Activated CD4-positive, alpha-beta T cell treated with anti-CD3 and anti-CD28 coated beads, Interleukin-2, amount 50 U/mL, for 48 hours (primary cell): ENCODE data around the gene ETV6.

Experiments used
- DNase-seq, 2 experiments: peaks; one replicate each; pipeline ENCODE4 v3.0.0-alpha.2; 2020

Gene ETV6

DNA sequence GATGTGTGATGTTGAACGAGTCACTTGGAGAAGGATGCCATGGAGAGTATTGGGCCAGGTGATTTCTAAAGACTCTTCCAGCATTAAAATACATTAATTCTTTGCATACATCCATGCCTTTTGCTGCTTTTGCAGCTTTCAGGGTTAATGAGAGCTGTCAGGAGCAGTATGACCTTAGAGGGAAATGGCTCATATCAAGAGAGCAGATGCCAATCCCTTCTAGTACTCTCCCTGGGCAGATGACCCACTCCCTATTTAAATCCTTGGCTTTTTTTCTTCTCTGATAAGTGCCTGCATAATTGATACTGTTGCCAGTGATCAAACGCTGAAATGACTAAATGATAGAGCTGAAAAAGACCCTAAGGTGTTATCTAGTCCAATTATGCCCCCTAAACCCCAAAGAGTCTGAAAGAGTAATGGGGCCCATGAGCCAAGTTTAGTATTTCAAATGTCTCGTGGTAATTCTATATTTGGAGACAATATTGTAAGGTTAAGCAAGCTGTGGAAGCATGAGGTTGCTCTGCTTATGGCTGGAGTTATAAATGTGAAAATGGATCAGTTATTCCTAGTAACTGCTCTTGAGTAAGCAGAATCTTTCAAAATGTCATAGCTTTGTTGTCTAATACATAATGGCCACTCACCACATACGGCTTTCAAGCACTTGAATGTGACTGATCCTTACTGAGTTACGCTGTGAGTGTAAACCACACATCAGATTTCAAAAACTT is 137.3 kb downstream of the ETV6 start:
- DNase-seq, result no peak

DNA sequence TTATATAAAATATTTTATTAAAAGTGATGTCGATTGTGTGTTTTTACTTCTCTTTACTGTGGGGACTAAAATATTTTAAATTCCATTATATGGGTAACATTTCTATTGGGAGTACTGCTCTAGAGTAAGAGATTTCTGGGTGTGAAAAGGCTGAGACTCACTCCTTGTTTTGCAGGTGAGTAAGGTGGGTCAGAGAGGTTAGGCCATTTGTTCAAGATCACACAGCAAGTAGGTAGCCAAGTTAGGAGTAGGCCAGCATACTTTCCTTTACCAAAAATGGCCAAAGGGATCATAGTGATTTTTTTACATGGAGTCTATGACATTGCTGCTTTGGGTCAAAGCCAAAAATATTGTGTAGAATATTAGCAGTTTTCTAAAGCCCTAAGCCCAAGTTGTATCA is 138.0 kb downstream of the ETV6 start:
- no peak for DNase-seq

DNA sequence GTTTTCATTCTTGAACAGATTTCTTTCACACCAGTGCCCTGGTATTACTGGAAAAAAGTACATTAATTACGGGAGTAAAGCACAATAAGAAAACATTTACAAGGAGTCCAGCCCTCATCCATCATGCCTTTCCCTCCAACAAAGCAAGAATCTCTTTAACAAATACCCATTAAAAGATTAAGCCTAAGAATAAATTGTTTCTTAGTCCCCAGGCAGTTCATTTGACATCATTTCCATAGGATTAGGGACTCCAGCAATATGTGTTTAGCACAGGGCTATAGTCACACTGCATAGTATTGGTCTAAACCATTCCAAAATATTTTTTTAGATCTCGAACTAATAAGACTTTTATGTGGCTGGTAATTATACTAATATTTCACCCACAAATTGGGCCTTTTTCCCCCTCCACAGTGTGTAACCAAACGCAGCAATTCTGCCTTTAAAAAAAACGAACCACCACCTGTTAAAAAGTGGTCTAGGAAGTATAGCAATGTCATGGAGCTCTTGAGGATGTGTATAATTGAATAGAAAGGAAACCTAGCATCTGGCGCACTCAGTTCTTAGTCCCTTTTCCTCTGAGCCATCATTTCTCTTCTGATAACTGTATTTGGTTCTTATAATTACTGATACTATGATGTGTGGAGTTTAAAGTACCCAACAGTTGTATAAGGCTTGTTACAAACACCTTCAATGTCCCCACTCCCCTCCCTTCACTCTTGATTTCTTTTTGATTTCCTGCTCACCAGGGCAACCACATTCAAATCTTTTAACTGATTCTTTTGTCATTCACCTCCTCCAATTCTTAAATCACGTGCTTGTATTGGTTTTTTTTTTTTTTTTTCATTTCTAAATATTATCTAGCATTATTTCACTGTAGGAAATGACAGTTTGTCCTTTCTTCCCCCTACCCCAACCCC is 138.7 kb downstream of the ETV6 start:
- no peak for DNase-seq

DNA sequence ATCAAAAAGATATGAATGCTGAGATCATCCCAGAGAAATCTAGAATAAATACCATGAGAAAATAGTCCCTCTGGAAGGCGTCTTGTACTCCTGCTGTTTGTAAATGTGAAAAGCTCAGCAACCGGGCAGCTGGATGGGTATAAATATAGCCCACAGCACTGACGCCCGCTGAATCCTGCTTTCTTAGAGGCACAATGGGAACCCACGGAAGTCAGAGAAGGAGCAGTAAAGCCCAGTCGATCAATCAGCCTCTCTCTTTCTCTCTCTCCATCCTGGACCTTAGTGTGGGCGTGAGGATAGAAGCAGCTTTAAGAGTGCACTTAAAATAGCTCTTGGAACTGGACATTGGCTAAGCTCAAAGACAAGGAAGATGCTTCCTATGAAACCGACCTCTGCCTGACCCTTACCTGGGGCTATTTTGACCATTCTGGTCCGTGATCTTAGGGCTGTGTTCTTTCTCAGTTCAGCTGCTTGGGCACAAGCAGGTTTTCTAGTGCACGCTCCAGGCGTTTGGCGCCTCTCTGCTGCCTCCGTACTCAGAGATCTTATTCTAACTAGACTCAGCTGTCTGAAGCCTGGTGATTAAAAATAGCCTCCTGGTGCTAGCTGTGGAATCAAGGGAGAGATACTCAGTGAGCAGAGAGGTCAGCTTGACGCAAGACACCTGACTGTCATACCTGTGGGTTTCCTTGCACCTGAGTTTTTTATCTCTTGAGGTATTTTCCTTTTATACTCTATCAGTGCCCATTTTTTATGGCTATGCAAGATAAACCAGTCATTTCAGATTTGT is 144.6 kb downstream of the ETV6 start:
- DNase-seq, result no peak

DNA sequence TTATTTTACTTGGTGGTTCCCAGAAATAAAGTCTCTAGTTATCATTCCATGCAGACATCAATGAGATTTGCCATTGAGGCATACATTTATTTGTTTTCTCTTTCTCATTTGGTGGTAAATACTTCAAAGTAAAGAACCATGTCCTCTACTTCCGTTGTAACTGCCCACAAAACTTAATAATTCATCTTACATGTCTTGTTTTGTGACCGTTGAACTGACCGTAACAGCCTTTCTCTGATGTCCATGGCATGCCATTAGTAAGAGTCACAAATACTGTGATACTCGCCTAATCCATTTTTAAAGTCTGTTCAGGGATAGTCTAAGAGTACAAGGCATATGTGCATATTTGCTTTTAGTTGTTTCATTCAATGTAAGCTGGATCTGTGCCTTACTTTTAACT is 145.3 kb downstream of the ETV6 start:
- DNase-seq, result no peak

DNA sequence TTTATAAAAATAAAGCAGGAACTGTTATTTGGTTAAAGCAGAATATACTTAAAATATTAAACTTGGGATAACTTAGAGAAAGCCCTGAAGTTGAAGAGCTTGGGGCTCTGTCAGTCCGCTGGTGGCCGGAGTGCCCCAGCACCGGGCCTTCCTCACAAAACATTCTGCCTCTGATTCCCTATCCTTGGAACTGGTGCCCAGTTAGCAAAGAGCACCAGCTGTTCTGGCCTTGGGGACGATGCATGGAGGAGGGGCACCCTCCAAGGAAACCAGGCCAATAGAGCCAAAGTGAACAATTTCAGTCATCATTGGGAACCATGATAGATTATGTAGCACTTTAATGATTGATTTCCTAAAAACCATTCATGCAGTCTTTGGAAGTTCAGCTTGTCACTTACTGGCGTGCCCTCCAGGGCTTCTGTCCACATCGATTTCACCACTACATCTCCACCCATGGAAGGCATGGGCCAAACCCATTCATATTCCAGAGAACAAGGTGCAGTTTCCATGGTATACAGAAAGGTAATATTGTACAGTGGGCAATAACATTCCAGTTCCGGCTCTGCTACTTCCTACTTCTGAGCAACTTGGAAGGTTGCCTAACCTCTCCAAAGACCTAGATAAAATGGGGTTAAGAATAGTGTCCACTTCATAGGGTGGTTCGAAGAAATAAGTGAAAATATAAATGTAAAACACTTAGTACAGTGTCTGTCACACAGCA is 145.9 kb downstream of the ETV6 start:
- DNase-seq, result no peak

DNA sequence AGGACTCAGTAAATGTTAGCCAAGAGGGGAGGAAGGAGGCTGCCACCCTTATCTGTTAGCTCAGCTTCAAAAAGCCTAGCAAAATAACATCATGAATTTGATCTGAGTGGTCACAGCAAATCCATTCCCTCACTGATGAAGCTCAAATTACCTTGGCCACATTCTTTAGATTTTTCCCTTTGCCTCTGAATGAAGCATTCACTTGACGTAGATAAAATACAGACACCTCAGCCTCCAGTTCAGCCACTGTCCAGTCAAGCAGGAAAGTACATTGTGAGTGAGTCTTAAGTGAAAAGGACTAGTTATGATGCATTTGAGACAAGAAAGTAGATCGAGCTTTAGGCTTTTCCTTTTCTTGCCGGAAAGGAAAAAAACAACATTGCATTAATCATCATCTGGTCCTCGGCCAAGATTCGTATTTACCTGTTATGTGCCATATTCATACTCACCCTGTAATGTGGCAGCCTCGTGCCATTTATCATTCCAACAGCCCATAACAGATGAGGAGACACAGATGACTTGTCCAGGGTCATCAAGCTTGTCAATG is 146.5 kb downstream of the ETV6 start:
- no peak for DNase-seq

DNA sequence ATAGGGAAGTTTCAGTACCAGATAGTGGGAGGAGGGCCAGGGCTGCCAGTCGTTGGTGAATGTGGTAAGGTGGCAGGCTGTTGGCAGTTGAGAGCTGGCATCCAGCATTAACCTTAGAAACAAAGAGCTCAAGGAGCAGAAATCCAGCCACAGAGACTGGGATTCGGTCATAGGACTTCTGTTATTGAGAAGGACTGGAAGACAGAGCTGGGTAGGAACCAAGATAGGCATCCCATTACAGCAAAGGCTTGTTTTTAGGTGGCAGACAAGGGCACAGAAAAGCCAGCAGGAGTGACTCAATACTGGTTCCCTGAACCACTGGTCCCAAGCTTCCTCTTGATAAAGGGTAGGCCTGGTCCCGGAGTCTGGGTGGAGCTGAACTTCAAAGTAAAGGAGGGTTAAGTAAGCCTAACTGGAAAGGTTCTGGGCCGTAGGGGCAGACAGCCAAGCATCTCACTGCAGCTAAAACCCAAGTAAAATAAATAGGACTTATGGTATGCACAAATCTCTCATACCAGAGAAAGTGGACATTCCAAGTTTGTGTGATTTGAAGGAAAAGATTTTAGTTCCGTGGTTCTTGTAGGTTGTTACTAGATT is 147.9 kb downstream of the ETV6 start:
- DNase-seq, result no peak

DNA sequence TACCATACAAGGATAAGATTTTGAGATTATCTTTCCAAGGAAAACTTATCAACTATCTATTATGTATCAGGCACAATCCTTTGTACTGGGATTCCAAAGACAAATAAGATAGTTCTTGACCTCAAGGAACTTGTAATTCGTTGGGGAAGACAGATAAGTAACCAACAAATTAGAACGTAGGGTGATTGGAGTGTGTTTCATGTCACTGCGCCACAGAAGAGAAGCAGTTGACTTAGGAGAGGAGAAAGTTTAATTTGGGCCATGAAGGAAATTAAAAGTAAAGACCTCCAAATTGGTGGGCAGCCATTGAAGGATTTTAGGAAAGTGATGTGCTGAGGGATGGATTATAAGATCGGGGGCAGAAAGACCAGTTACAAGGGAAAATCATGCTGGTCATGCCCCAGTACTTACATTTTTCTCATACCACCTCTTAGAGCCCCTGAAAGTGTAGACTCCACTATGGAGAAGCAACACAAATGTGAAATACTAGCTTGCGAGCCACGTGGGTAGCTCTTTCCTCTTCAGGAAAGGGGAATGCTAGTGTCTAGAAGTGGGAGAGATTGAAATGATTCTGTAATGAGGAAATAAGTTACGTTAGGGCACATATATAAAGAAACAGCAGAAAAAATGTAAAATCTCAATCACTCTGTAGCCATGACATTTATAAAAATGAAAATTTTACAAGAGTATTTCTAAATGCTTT is 148.7 kb downstream of the ETV6 start:
- DNase-seq, result no peak

DNA sequence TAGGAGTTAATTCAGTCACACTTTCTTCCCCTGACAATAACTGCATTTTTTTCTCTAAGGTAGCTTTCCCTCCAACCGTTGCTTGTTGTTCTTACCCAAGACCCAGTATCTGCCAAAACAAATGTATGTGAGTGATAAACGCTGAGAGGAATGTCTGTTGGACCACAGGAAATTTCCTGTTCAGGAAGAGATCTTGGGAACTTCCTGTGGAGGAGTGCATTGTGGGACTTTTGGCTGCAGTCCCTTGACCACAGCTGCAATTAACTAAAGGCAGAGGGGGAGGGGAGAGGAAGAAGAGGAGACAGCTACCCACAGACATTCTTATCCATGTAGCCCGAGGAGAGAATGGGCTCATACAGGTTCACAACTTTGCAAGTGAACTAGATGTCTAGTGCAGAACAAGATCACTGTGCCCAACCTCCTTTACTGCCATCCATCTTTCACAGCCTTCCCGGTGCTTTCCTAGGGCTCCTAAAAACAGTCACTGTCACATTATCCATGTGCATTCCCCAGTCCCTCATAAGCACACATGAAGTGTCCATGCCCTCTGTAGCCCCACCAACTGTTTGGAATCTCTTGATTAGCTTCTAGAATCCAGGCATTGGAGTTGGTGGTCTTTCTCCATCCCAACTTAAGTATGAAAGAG is 149.5 kb downstream of the ETV6 start:
- no peak for DNase-seq

DNA sequence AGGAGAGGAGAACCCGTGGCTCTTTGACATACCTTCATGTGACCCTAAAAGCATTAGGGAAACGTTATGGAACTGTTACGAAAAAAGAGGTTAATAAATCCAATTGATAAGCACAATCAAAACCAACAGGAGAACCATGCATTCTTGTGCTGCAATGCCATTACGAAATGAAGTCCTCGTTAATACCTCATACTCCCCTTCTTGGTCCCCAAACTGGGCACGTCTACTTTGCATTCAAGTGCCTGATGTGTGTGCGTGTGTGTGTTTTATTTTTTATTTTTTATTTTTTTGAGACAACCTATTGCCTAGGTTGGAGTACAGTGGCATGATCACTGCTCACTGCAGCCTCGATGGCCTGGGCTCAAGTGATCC is 150.0 kb downstream of the ETV6 start:
- DNase-seq, result no peak

DNA sequence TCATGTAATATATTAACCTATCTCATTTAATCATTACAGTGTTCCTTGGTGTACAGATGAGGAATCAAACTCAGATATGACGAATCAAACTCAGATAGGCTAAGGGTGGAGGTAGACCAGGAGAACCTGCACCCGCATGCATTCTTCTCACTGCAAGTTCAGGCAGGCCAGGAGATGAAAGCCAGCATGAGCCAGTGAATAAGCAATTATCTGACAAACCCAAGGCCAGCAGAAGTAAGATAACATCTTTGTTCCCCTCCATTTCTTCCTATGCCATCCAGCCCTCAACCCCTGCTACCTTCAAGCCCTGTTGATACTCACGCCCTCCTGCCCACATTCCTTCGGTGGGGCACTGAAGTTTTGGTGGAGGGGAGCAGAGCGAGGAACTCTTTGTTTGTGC is 152.2 kb downstream of the ETV6 start:
- DNase-seq, result no peak

DNA sequence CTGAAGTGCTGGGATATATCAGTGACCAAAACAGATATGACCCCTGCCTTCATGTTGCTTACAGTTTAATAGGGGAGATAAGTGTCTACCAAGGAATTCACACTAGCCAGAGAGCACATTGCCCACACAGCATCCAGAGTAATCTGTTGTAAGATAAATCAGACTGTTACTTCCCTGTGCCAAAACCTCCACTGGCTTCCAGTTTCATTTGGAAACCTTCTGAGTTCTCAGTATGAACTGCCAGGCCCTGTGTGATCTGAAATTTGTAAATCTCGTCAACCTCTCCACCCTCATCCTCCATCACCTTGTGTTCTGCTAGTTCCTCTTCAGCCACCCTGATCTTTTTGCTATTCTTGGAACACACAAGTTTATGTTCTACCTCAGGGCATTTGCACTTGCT is 154.7 kb downstream of the ETV6 start:
- DNase-seq, result no peak

DNA sequence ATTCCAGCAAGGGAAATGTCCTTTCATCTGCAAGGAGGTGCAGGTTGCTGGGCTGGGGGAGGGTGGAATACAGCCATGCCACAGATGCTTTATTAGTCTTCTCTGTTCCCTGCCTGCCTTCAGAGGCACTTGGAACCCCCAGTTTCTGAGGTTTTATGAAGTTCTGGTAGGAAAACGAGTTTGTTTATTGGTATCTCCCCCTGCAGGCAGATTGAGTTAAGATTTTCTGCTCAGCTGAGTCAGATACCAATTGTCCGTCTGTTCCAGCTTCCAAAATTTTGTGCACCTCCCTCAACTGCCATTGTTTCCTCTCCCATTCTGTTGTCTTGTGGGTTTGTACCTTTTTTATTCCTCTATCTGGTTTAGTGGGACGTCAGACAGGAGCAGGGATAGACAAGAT is 155.6 kb downstream of the ETV6 start:
- DNase-seq, result no peak

DNA sequence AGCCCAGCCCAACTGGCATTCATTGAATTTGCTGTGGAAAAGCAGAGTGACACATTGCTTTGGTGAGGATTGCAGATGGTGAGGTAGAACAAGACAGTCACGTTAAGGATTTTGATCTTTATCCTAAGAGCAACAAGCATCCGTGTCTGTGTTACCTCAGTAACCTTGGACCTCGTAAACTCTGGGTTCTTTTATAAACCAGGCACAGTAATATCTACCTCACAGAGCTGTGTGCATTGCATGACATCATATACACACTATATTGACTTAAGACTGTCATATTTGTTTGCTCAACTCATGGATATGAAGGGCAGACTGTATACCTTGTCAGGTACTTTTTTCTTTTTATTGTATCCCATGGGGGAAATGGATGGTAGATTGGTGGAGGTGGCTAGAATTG is 156.2 kb downstream of the ETV6 start:
- no peak for DNase-seq

DNA sequence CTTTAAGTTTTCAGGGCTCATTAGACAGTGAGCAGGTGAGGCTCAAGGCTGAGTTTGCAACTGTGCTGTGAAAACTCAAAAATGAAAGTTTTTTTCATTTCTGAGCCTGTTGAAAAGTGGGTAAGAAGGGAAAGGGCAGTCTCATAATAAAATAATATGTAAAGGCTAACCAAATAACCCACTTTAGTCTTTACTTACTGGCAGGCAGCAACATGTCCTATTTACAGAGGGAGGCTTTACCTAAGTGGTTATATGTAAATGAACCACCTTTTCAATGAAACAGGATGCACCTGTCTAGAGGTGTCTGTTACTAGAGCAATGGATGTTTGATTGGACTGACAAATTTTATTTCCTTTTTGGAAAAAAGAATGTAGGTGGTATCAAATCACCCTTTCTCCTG is 158.0 kb downstream of the ETV6 start:
- DNase-seq, result no peak

DNA sequence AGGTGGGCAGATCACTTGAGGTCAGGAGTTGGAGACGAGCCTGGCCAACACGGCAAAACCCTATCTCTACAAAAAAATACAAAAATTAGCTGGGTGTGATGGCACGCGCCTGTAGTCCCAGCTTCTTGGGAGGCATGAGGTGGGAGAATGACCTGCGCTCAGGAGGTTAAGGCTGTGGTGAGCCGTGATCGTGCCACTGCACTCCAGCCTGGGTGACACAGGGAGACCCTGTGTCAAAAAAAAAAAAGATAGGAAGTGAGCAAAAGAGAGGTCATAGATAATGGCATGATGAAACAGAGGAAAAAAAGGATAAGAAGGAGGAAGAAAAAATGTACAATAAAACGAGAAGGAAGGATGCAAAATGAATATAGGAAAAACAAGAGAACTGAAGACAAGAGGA is 159.5 kb downstream of the ETV6 start:
- no peak for DNase-seq

DNA sequence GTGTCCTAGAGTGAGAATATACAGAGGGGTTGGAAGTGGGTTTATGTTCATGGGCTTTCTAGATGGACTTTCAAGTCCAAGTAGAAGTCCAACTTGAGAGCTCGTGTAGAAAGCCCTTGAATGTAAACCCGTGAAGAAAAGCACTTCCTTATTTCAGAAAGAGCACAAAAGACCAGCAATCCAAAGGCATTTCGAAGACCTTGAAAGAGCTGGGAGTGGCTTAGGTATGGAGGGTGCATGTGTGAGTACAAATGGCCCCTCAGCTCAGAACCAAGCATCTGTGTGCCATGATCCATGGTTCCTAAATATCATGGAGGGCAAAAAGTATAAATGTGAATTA is 160.7 kb downstream of the ETV6 start:
- DNase-seq, result no peak

DNA sequence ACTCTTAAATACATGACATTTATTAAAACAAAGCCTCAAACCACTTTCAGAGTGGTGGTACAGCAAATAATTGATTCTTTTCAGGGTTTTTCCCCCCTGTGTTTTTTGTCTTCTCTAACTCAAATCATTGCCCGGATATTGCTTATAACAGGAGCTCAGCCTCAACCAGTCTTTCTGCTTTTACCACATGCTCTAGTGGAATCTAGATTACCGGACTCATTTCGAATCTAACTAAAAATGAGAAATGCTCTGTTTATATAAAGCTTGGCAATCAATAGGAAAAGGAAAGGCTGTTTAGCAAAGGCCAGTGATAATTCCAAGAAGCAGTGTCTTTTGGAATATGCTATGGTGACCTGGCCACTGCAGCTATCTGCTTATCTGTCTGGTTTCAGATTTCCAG is 161.5 kb downstream of the ETV6 start:
- DNase-seq, result no peak

DNA sequence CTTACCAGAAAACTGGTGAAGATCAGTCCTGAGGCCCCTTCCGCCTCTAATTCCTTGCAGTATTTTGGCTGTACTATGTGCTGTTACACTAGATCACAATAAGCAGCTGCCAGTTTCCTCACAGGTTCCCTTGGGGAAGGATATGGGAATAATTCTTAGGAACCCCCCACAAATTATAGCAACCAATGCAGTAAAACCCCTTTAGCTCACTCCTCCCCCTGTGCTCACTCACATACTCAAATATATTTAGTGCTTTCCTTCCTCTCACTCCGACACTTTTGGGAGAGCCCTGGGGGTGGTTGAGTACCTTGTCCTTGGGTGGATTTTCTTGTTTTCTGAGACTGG is 162.7 kb downstream of the ETV6 start:
- no peak for DNase-seq
